NOMO-1 treated with DMSO at 0.1 percent for 48 hours (cell line): Measurements from ENCODE around the gene HSD11B1.

Source experiments
- DNase-seq: peaks from one replicate; lab custom pipeline; 2025; ENCODE audit not compliant: unreplicated experiment; lab: John Stamatoyannopoulos, UW

The HSD11B1 gene

DNA sequence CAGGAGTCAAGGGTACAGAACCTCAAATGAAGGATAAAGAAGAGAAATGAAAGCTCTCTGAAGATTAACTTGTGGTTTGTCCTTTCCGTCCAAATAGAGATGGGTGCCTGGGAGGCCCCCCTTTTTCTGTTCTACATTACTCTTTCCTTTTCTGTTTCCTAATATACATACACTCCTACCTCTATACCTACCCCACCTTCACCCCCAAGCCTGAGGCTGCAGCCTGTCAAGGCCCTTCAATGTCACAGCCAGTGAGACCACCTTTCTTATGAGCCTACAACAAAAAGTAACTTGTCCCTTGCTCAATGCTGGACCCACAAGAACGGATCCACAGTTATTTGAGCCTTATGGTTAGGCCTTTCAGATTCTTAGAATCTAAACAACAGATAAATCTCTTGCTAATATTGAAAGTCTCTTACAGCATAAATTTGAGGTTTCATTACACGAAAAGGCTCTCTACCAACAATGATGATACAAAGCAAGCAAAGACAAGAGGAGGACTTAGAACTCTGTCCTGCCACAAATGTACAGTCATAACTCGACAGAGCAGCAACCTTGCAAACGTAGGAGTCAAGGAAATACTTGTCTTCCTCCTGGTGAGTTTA is 47.1 kb downstream of the HSD11B1 start:
- no peak for DNase-seq

DNA sequence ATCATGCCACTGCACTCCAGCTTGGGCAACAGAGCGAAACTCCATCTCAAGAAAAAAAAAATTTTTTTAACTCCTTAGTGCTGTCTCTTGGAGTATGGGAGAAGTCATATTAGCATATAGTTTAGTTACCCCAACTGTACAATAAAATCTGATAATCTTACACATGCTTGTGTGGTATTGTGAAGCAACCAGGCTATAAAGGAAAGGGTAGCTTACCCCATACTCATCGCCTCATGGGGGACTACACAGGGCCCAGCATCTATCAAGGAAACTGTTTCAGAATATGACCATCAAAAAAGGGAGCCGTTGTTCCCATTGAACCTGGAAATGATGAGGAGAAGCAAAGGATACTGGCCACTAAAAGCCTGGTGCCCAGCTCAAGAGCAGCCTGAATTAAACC is 48.2 kb downstream of the HSD11B1 start:
- DNase-seq: no peak

- no peak for DNase-seq
Observed at GRCh38 chr1:209755256-209755655, 50.6 kb downstream of the HSD11B1 start.

GRCh38 chr1:209755926-209756614 is 51.4 kb downstream of the HSD11B1 start, which contains the start of gene TRAF3IP3:
Gene TRAF3IP3 (plus strand): TSS chr1:209756053. CDS start chr1:209760040, 3,987 bp downstream.
- DNase-seq: peak; percentile 96

DNA sequence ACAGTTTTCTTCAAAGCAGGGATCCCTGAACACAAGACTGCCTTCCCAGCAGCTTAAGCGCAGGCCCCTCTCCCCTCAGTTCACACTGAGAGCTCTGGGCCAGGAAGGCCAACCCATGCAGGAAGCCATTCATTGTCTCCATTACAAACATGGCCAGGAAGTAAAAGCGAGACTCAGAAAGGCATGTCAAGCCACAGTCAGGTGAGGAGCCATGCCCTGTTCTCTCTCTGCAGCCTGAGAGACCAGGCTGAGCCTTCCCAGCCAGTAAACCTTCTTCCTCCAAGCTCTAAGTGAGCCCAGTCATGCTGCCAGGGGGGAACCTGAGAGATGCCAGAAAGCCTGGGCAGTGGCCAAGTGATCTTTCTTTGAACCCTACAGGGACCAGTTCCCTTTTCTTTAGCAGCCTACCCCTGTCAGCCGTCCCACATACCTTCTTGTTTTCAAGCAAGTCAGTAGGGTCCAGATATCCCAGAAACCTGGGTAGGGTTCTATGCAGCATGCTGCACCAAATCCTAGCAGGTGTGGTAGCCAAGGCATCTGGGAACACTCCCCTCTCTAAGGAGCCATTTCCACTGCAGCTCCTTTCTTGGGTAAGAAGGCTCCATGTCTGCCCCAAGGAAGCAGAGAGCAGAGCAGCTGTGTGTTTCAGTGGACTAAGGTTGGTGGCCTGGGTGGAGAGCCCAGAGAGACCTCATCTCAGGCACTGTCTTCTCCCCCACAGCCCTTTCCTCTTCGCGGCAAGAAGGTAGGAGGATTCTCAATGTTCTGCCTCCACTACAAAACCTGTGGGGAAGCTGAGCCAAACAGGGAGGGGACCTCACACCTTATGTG is 52.2 kb downstream of the HSD11B1 start:
- peak; percentile 78 for DNase-seq

DNA sequence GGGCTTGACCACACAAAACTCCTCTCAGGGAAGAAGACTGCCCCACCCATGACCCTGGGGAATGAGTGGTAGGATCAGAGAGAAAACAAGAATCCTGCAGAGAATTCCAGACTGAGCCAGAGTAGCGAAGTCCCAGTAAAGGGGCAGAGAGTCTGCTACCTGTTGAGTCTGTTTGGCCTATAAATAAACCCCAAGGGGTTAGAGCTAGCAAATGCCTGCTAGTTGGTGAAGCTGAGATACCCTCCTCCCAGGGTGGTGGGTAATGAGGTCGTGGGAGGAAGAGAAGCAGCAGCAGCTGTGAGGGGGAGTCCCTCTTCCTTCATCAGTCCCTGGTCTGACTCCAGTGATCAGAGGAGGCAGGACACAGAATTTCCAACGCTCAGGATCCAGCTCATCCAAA is 53.8 kb downstream of the HSD11B1 start:
- DNase-seq: no peak

GRCh38 chr1:209759829-209760359 is 55.2 kb downstream of the HSD11B1 start:
- DNase-seq: no peak

GRCh38 chr1:209761011-209761635 is 56.5 kb downstream of the HSD11B1 start:
- DNase-seq: no peak

- peak; percentile 71 for DNase-seq
Observed at GRCh38 chr1:209766051-209766450, 61.4 kb downstream of the HSD11B1 start.

- no peak for DNase-seq
Observed at GRCh38 chr1:209767096-209767495, 62.5 kb downstream of the HSD11B1 start.

DNA sequence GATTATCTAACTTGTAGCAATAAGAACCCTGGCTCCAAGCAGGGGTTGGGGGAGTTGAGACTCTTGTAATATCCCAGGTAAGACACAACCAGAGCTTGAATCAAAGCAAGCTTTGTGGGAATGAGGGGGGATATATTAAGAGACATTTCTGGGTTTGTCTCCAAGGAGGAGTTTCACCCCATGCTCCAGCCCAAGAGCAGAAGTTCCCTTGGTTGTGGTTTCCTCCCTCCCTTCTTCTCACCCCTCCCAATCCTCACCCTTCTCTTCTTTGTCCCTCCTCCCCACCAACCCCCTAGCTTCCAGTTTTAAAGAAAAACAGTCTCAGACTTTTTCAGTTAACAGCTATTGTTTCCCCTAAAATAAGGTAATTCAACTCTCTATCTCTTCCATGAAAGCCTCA is 63.1 kb downstream of the HSD11B1 start:
- DNase-seq: peak; percentile 51

DNA sequence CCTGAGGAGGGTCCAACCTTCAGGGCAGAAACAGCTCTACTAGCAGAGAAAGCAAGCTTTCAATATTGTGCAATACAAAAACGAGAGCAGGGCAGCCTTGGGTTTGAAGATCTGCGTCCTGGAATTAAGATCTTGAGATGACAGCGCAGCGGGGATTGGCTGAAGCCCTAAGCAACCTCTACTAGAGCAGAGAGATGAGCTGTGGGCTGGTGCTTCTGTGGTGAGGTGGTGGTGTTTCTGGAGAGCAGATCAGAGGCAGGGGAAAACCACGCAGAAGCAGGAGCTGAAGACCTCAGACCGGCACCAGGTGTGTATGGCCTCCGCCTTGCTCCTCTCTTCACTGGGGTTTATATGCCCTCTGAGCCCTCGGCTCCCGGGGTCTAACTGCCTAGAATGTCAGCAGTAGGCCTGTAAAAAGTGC is 63.7 kb downstream of the HSD11B1 start:
- peak; percentile 59 for DNase-seq

- peak; percentile 62 for DNase-seq
Observed at GRCh38 chr1:209769171-209769904, 64.7 kb downstream of the HSD11B1 start.

DNA sequence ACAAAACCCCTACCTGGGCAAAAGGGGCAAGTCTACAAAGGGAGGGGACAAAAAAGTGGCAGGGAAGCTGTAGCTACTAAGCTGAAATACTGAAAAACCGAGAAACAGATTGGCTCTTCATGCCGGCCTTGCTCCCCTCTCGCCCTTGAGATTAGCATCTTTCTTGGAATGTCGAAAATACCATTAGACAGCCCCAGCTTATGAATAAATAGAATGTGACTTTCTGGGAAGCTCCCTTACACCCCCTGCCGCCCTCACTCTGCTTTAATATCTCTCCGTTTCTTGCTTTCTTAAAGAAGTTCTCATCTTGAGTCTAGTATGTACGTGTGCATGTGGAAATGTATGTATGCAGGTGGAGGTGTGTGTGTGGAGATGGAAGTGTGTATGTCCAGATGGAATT is 65.3 kb downstream of the HSD11B1 start:
- DNase-seq: peak; percentile 13

DNA sequence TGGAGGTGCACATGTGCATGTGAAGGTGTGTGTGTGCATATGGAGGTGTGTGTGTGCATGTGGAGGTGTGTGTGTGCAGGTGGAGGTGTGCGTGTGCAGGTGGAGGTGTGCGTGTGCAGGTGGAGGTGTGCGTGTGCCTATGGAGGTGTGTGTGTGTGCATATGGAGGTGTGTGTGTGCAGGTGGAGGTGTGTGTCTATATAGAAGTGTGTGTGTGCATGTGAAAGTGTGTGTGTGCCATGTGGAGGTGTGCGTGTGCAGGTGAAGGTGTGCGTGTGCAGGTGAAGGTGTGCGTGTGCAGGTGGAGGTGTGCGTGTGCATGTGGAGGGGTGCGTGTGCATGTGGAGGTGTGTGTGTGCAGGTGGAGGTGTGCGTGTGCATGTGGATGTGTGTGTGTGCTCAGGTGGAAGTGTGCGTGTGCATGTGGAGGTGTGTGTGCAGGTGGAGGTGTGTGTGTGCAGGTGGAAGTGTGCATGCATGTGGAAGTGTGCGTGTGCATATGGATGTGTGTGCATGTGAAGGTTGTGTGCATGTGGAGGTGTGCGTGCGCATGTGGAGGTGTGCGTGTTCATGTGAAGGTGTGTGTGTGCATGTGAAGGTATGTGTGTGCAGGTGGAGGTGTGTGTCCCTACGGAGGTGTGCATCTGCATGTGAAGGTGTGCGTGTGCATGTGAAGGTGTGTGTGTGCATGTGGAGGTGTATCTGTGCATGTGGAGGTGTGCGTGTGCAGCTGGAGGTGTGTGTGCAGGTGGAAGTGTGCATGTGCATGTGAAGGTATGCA is 66.2 kb downstream of the HSD11B1 start:
- DNase-seq: no peak

- no peak for DNase-seq
Observed at GRCh38 chr1:209772126-209772525, 67.5 kb downstream of the HSD11B1 start.

- no peak for DNase-seq
Observed at GRCh38 chr1:209774592-209774991, 69.9 kb downstream of the HSD11B1 start.

- no peak for DNase-seq
Observed at GRCh38 chr1:209775678-209776077, 71.0 kb downstream of the HSD11B1 start.

- DNase-seq: no peak
Observed at GRCh38 chr1:209777587-209777986, 72.9 kb downstream of the HSD11B1 start.

- no peak for DNase-seq
Observed at GRCh38 chr1:209778102-209778501, 73.5 kb downstream of the HSD11B1 start.
